Endothelial cell of umbilical vein (primary cell): Measurements from ENCODE around the gene GMEB2.

Experiments
- CTCF ChIP-seq, 2 donors: IDR thresholded peaks; 1 replicate in 1 of 2; 2 replicates in 1 of 2; pipeline ENCODE4 v1.5.1; 2011; ENCODE audit warnings: low read length in 2 of 2, mild to moderate bottlenecking in 2 of 2, moderate library complexity in 2 of 2, control low read depth in 1 of 2, inconsistent platforms in 1 of 2, low read depth in 1 of 2; ENCODE audit not compliant: insufficient read depth in 1 of 2; ENCODE audit errors: extremely low read depth in 1 of 2
- EZH2 ChIP-seq: IDR thresholded peaks from 2 replicates; pipeline ENCODE4 v1.6.1; 2012; ENCODE audit warnings: borderline replicate concordance, low read depth, mild to moderate bottlenecking, moderate library complexity, low read length, inconsistent platforms; ENCODE audit not compliant: severe bottlenecking
- FOS ChIP-seq: IDR thresholded peaks from 2 replicates; pipeline ENCODE4 v1.6.1; 2011; ENCODE audit warnings: mild to moderate bottlenecking, low read length, moderate library complexity, borderline replicate concordance; ENCODE audit not compliant: insufficient read depth
- GATA2 ChIP-seq: IDR thresholded peaks from 2 replicates; pipeline ENCODE4 v1.7.0; 2011; ENCODE audit warnings: low read depth, mild to moderate bottlenecking, moderate library complexity, mixed read lengths, low read length; ENCODE audit not compliant: insufficient read length, insufficient read depth
- MAX ChIP-seq: IDR thresholded peaks from 2 replicates; pipeline ENCODE4 v1.6.1; 2011; ENCODE audit not compliant: insufficient read depth, insufficient read length
- MYC ChIP-seq: IDR thresholded peaks from one replicate; pipeline ENCODE4 v1.6.1; 2011; ENCODE audit warnings: mild to moderate bottlenecking, low read depth, low read length
- POLR2A ChIP-seq: IDR thresholded peaks from 2 replicates; pipeline ENCODE4 v1.6.1; 2012; ENCODE audit warnings: low read depth, mild to moderate bottlenecking, control low read depth, low read length
- POLR2AphosphoS5 ChIP-seq: IDR thresholded peaks from 2 replicates; pipeline ENCODE4 v1.6.1; 2012; ENCODE audit warnings: low read depth, mild to moderate bottlenecking, control low read depth, low read length, moderate library complexity; ENCODE audit not compliant: insufficient read depth

GRCh38 chr20:63675681-63676368, 48.9 kb upstream of the GMEB2 start:
- TF ChIP-seq CTCF (IDR thresholded peaks at IDR 0.05; ENCODE audit: extremely low read depth in 1 of 2, insufficient read depth in 1 of 2, low read depth in 1 of 2, low read length in 2 of 2): no peak
- no peak for TF ChIP-seq GATA2
- no peak for TF ChIP-seq POLR2A
- no peak for TF ChIP-seq POLR2AphosphoS5
- no peak for TF ChIP-seq MAX
- no peak for TF ChIP-seq MYC
- TF ChIP-seq EZH2: no peak
- TF ChIP-seq FOS: no peak
